HCT116 (cell line): ENCODE data around the gene ECSCR. TPM values are rescaled to one million over a fixed set of nuclear protein-coding genes. Genes with fewer than 3 reads are reported as not detected.

ENCODE experiments used
- ATAC-seq: fragments of 200-7000 bp; cut with Tn5 transposase; 2 replicates; pipeline ENCODE4 v1.9.1; 2020; ENCODE audit warnings: mild to moderate bottlenecking, moderate library complexity
- BruUV-seq: library from RNA; stranded (reverse); fragments of 400-500 nt; replicated peaks from 2 replicates; lab custom pipeline; 2021; lab: Mats Ljungman, UMichigan
- CTCF ChIA-PET: fragments of 300-600 bp; sonication (Branson Sonifier 250); formaldehyde crosslinking; loops from one replicate; lab custom pipeline; 2021; ENCODE audit warnings: antibody characterized with exemption; lab: Charles Lee
- POLR2A ChIA-PET: fragments of 300-600, 350-600 bp; sonication (Branson Sonifier 250); formaldehyde crosslinking; loops from one replicate; lab custom pipeline; 2021; ENCODE audit warnings: antibody characterized with exemption; lab: Charles Lee
- RAD21 ChIA-PET, 2 experiments: fragments of 300-600 bp; sonication (Branson Sonifier 250); formaldehyde crosslinking; loops; one replicate each; lab custom pipeline; 2023; ENCODE audit warnings: low total read pairs in 2 of 2; ENCODE audit not compliant: uncharacterized antibody in 2 of 2, unreplicated experiment in 2 of 2, low non-redundant PET in 1 of 2; lab: Charles Lee
- DNase-seq: peaks from one replicate; pipeline ENCODE4 v3.0.0-alpha.2; 2010; ENCODE audit warnings: low read depth, low spot score
- H2AFZ ChIP-seq: fragments of 200-600 bp; shearing (Covaris generic), sonication (generic); 2 replicates; pipeline ENCODE4 v1.6.1; 2017; ENCODE audit warnings: low read depth, mixed run types, mixed read lengths, antibody characterized with exemption, low read length; ENCODE audit not compliant: poor library complexity, severe bottlenecking
- H3K27ac ChIP-seq: 2 replicates; pipeline ENCODE4 v1.5.1; 2012; ENCODE audit warnings: low read depth, low read length
- H3K27me3 ChIP-seq: fragments of 200-600 bp; sonication (generic); 2 replicates; pipeline ENCODE4 v1.6.1; 2016; ENCODE audit warnings: mixed run types, low read length, mixed read lengths; ENCODE audit not compliant: insufficient read depth
- H3K36me3 ChIP-seq, 2 experiments: fragments of 200-500 bp in 1 of 2; fragments of 200-600 bp in 1 of 2; sonication (Bioruptor generic) in 1 of 2; sonication (generic) in 1 of 2; 2 replicates each; pipeline versions ENCODE4 v1.5.1 to v1.6.1; 2014 to 2016; ENCODE audit warnings: low read length in 2 of 2, inconsistent platforms in 1 of 2, mixed read lengths in 1 of 2, mixed run types in 1 of 2; ENCODE audit not compliant: insufficient read depth in 2 of 2, control insufficient read depth in 1 of 2
- H3K4me1 ChIP-seq, 2 experiments: fragments of 200-600 bp in 1 of 2; sonication (generic) in 1 of 2; 2 replicates each; pipeline versions ENCODE4 v1.5.1 to v1.6.1; 2012 to 2017; ENCODE audit warnings: low read length in 2 of 2, inconsistent platforms in 1 of 2, mild to moderate bottlenecking in 1 of 2, mixed read lengths in 1 of 2, mixed run types in 1 of 2, moderate library complexity in 1 of 2; ENCODE audit not compliant: insufficient read depth in 2 of 2, control insufficient read depth in 1 of 2
- H3K4me2 ChIP-seq: fragments of 200-600 bp; sonication (generic); 2 replicates; pipeline ENCODE4 v1.6.1; 2017; ENCODE audit warnings: mixed run types, low read length, mixed read lengths
- H3K4me3 ChIP-seq, 2 experiments: fragments of 200-600 bp in 1 of 2; sonication (generic) in 1 of 2; replicated peaks in 1 of 2; 2 replicates each; pipeline ENCODE4 v1.5.1; 2011 to 2016; ENCODE audit warnings: low read length in 2 of 2, control low read depth in 1 of 2, low read depth in 1 of 2, mild to moderate bottlenecking in 1 of 2, mixed read lengths in 1 of 2, mixed run types in 1 of 2
- H3K79me2 ChIP-seq: fragments of 200-600 bp; sonication (generic); 2 replicates; pipeline ENCODE4 v1.6.1; 2017; ENCODE audit warnings: mild to moderate bottlenecking, mixed run types, low read length, moderate library complexity, mixed read lengths; ENCODE audit not compliant: insufficient read depth
- H3K9ac ChIP-seq: fragments of 200-600 bp; sonication (generic); 2 replicates; pipeline ENCODE4 v1.6.1; 2016; ENCODE audit warnings: low read length, mixed read lengths
- H3K9me2 ChIP-seq: fragments of 200-600 bp; sonication (generic), shearing (Covaris generic); 2 replicates; pipeline ENCODE4 v1.6.1; 2017; ENCODE audit warnings: mixed run types, mild to moderate bottlenecking, moderate library complexity; ENCODE audit not compliant: insufficient read depth
- H3K9me3 ChIP-seq, 2 experiments: fragments of 200-500 bp in 1 of 2; fragments of 200-600 bp in 1 of 2; sonication (Bioruptor generic) in 1 of 2; sonication (generic) in 1 of 2; 2 replicates each; pipeline ENCODE4 v1.6.1; 2014 to 2017; ENCODE audit warnings: low read length in 2 of 2, mixed read lengths in 2 of 2, inconsistent platforms in 1 of 2, low read depth in 1 of 2, mild to moderate bottlenecking in 1 of 2, mixed run types in 1 of 2, moderate library complexity in 1 of 2; ENCODE audit not compliant: control insufficient read depth in 1 of 2, insufficient read depth in 1 of 2
- H4K20me1 ChIP-seq: fragments of 200-600 bp; sonication (generic), shearing (Covaris generic); 2 replicates; pipeline ENCODE4 v1.6.1; 2017; ENCODE audit warnings: mixed run types, mild to moderate bottlenecking, moderate library complexity; ENCODE audit not compliant: insufficient read depth
- ATF3 ChIP-seq: IDR thresholded peaks from 2 replicates; pipeline ENCODE4 v1.6.1; 2012
- CBX3 ChIP-seq: IDR thresholded peaks from 2 replicates; pipeline ENCODE4 v1.6.1; 2012; ENCODE audit warnings: low read depth
- CEBPB ChIP-seq: IDR thresholded peaks from 2 replicates; pipeline ENCODE4 v1.6.1; 2012; ENCODE audit warnings: low read depth
- CTCF ChIP-seq, 3 experiments: fragments of 200-600 bp in 1 of 3; sonication (generic) in 1 of 3; IDR thresholded peaks in 2 of 3; conservative IDR thresholded peaks in 1 of 3; 2 replicates each; pipeline ENCODE4 v1.5.1; 2012 to 2017; ENCODE audit warnings: low read depth in 2 of 3, low read length in 2 of 3, antibody characterized with exemption in 1 of 3, borderline replicate concordance in 1 of 3, control low read depth in 1 of 3, mild to moderate bottlenecking in 1 of 3, mixed read lengths in 1 of 3, mixed run types in 1 of 3, moderate library complexity in 1 of 3; ENCODE audit not compliant: insufficient read depth in 1 of 3
- EGR1 ChIP-seq: IDR thresholded peaks from 2 replicates; pipeline ENCODE4 v1.6.1; 2012; ENCODE audit warnings: low read depth
- ELF1 ChIP-seq: IDR thresholded peaks from 2 replicates; pipeline ENCODE4 v1.6.1; 2012; ENCODE audit warnings: low read depth, borderline replicate concordance
- EZH2 ChIP-seq: fragments of 200-600 bp; sonication (generic); IDR thresholded peaks from 2 replicates; pipeline ENCODE4 v1.6.1; 2017; ENCODE audit warnings: antibody characterized with exemption, mixed run types
- FOSL1 ChIP-seq: IDR thresholded peaks from 2 replicates; pipeline ENCODE4 v1.6.1; 2012; ENCODE audit warnings: low read depth
- JUND ChIP-seq: IDR thresholded peaks from 2 replicates; pipeline ENCODE4 v1.6.1; 2012
- POLR2A ChIP-seq: IDR thresholded peaks from 2 replicates; pipeline ENCODE4 v1.7.0; 2011; ENCODE audit warnings: borderline replicate concordance; ENCODE audit not compliant: insufficient read depth, insufficient read length; ENCODE audit errors: extremely low read depth
- RAD21 ChIP-seq: IDR thresholded peaks from 2 replicates; pipeline ENCODE4 v1.6.1; 2012; ENCODE audit warnings: low read depth, mild to moderate bottlenecking
- SIN3A ChIP-seq: IDR thresholded peaks from 2 replicates; pipeline ENCODE4 v1.6.1; 2012; ENCODE audit warnings: low read depth
- TCF7L2 ChIP-seq: IDR thresholded peaks from 2 replicates; pipeline ENCODE4 v1.7.0; 2011; ENCODE audit warnings: borderline replicate concordance, inconsistent platforms; ENCODE audit not compliant: insufficient read depth, insufficient read length; ENCODE audit errors: extremely low read depth
- YY1 ChIP-seq: IDR thresholded peaks from 2 replicates; pipeline ENCODE4 v1.6.1; 2011; ENCODE audit warnings: low read length, low read depth, moderate library complexity, mild to moderate bottlenecking; ENCODE audit not compliant: insufficient replicate concordance; ENCODE audit errors: extremely low read depth
- ZFX ChIP-seq: fragments of 450-650 bp; IDR thresholded peaks from 2 replicates; pipeline ENCODE4 v1.6.1; 2017
- ZNF274 ChIP-seq: fragments of 200-500 bp; sonication (Bioruptor generic); IDR thresholded peaks from 2 replicates; pipeline ENCODE4 v1.6.1; 2014; ENCODE audit warnings: mild to moderate bottlenecking, low read depth, low read length, inconsistent platforms
- intact Hi-C: fragments of 100-400 bp; cut with micrococcal nuclease; formaldehyde crosslinking; loops from 2 replicates; pipeline ENCODE4 v1.10.0; 2022
- total RNA-seq: library from RNA; stranded (reverse); gene quantifications from one replicate; pipeline ENCODE4 v1.2.1, GENCODE V29; 2021; ENCODE audit not compliant: unreplicated experiment

The ECSCR gene
- total RNA-seq, 1 experiment from 2014 or later = not detected

- RAD21 ChIA-PET = interaction anchor here in 1 of 2 experiments (0.7 kb wide), 1 partner anchor 204 kb away, joined by 3 read pairs; no protein-coding TSS in a partner anchor
- Histone ChIP-seq H2AFZ (no peak overlapping the region), H3K9me2 (no peaks in the 10 kb centered on the region), H3K27ac (no peak overlapping the region)
- no peak for ATAC-seq
- BruUV-seq = no TSS peak
- no peak for TF ChIP-seq ELF1
- TF ChIP-seq EZH2 = no peak
- TF ChIP-seq SIN3A = no peak
- TF ChIP-seq CEBPB = no peak
- no peak for TF ChIP-seq POLR2A
- no peak for TF ChIP-seq RAD21
- no peak for TF ChIP-seq YY1
- TF ChIP-seq ZNF274 = no peak
- TF ChIP-seq, all 23 proteins: peak for 0
- H3K27me3 ChIP-seq = no peaks in the 10 kb centered on the region
- CTCF ChIA-PET = interaction anchor here (2.4 kb wide), 1 partner anchor 94 kb away, joined by 13 read pairs; no protein-coding TSS in a partner anchor
- intact Hi-C loops = no loop called here
- no peaks in the 10 kb centered on the region for H3K9me3 ChIP-seq
- H3K4me1 ChIP-seq = peaks cover 3 to 18% of the 10 kb centered on the region in 2 experiments; a peak in 3 of 4 replicates
- no peaks in the 10 kb centered on the region for H3K79me2 ChIP-seq
- DNase-seq = no peak
- no peak overlapping the region for H3K4me3 ChIP-seq
- no peak overlapping the region for H3K4me2 ChIP-seq
- no peaks in the 10 kb centered on the region for H3K36me3 ChIP-seq
- POLR2A ChIA-PET = no interaction called here
- H4K20me1 ChIP-seq = no peaks in the 10 kb centered on the region
- H3K9ac ChIP-seq = no peak overlapping the region
These were observed 43.0 kb downstream of the ECSCR start for GRCh38 chr5:139419226-139420192.

GRCh38 chr5:139418793-139419192 is 43.8 kb downstream of the ECSCR start:
- intact Hi-C loops = no loop called here
- DNase-seq (no peak), ATAC-seq (no peak)
- Histone ChIP-seq H3K4me2 (no peak overlapping the region), H3K27me3 (no peaks in the 10 kb centered on the region), H3K9me3 (no peaks in the 10 kb centered on the region), H3K4me3 (no peak overlapping the region), H3K79me2 (no peaks in the 10 kb centered on the region), H3K9me2 (no peaks in the 10 kb centered on the region), H3K27ac (no peak overlapping the region), H4K20me1 (no peaks in the 10 kb centered on the region), H3K4me1 (peaks cover 3 to 18% of the 10 kb centered on the region in 2 experiments; a peak in 3 of 4 replicates), H3K36me3 (no peaks in the 10 kb centered on the region), H2AFZ (no peak overlapping the region), H3K9ac (no peak overlapping the region)
- POLR2A ChIA-PET = no interaction called here
- no peak for TF ChIP-seq FOSL1
- no peak for TF ChIP-seq ATF3
- TF ChIP-seq POLR2A = no peak
- TF ChIP-seq JUND = no peak
- TF ChIP-seq EZH2 = no peak
- TF ChIP-seq CBX3 = no peak
- TF ChIP-seq TCF7L2 = no peak
- no peak for TF ChIP-seq ZFX
- no peak for TF ChIP-seq CEBPB
- no peak for TF ChIP-seq EGR1
- no peak for TF ChIP-seq CTCF (IDR thresholded peaks at IDR 0.05 in 2 of 3, conservative IDR thresholded peaks at IDR 0.05 in 1 of 3; ENCODE audit: borderline replicate concordance in 1 of 3, insufficient read depth in 1 of 3, low read depth in 2 of 3, low read length in 2 of 3)
- no peak for TF ChIP-seq ZNF274
- RAD21 ChIA-PET = no interaction called here
- CTCF ChIA-PET = no interaction called here
- BruUV-seq = no TSS peak
